A549 (cell line): Measurements from ENCODE around the gene RABIF.

Source experiments
- CBX8 ChIP-seq: fragments of 200-600 bp; sonication (generic); IDR thresholded peaks from 2 replicates; pipeline ENCODE4 v1.6.1; 2016
- CTCF ChIP-seq: fragments of >200 bp; sonication (Bioruptor Twin); formaldehyde crosslinking; IDR thresholded peaks from 3 replicates; pipeline ENCODE4 v1.5.1; 2016
- MAFK ChIP-seq: fragments of 450-650 bp; IDR thresholded peaks from 2 replicates; pipeline ENCODE4 v1.6.1; 2014; ENCODE audit not compliant: partially characterized antibody
- MAX ChIP-seq: IDR thresholded peaks from 2 replicates; pipeline ENCODE4 v1.6.1; 2012
- ZC3H11A ChIP-seq: fragments of 450-650 bp; IDR thresholded peaks from 2 replicates; pipeline ENCODE4 v1.6.1; 2014; ENCODE audit warnings: antibody characterized with exemption, mild to moderate bottlenecking

GRCh38 chr1:202850593-202851362 lies 38.2 kb downstream of the RABIF start:
- no peak for TF ChIP-seq MAFK
- TF ChIP-seq CTCF, result no peak
- no peak for TF ChIP-seq MAX
- no peak for TF ChIP-seq ZC3H11A
- TF ChIP-seq CBX8, result no peak
